Measurements from ENCODE around the gene NFYC.

Gene NFYC

DNA sequence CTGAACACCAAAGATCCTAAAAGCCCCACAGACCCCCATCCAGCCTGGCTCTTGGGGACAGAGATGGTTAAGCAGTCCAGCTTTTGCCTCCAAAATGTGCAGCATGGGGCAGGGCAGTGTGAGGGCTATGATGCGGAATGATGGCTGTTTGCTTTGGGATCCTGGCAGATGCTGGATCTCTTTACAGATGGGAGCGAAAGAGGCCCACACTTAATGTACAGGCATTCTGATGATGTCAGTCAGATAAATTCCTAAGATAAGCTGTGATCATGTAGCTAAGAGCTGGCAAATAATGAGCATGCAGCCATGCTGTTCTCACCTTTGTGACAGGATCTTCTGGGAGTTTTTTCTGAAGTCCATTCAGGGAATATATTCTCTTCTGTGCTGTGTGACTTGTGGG, 74.5 kb downstream of the NFYC start:
- no peak overlapping the region for H3K9ac ChIP-seq (ENCODE audit: low read length in 5 of 5)
- no peak overlapping the region for H3K27ac ChIP-seq (ENCODE audit: low read depth, low read length)
- H3K36me3 ChIP-seq (ENCODE audit: control insufficient read depth in 5 of 5, insufficient read depth in 5 of 5, low read length in 5 of 5), result peaks cover 15 to 90% (median 86%) of the 10 kb centered on the region in 5 donors
- no peak overlapping the region for H3K4me3 ChIP-seq (ENCODE audit: low read depth in 1 of 5, low read length in 5 of 5)
- H3K4me1 ChIP-seq (ENCODE audit: control insufficient read depth in 5 of 5, insufficient read depth in 5 of 5, low read length in 5 of 5), result peaks cover 3 to 11% (median 8%) of the 10 kb centered on the region in 5 donors
- H3K9me3 ChIP-seq (ENCODE audit: control insufficient read depth in 5 of 5, low read length in 5 of 5), result no peaks in the 10 kb centered on the region
- H3K27me3 ChIP-seq (ENCODE audit: control insufficient read depth in 5 of 5, insufficient read depth in 4 of 5, low read length in 5 of 5), result no peaks in the 10 kb centered on the region

DNA sequence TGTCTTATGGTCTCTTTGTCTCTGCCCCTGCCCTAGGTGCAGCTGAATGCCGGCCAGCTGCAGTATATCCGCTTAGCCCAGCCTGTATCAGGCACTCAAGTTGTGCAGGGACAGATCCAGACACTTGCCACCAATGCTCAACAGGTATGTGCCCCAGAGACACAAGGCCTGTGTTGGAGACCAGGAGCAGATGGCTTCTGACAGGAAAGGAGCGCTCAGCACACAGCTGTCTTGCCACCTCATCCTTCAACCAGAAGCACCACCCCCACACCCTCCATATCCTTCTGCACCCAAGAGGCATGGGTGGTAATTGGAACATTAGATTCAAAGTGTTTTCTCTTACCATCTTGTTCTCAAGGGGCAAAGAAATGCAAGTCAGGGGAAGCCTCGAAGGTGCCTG, 75.1 kb downstream of the NFYC start:
- Histone ChIP-seq H3K4me1 (ENCODE audit: control insufficient read depth in 5 of 5, insufficient read depth in 5 of 5, low read length in 5 of 5) (peaks cover 3 to 11% (median 8%) of the 10 kb centered on the region in 5 donors), H3K9ac (ENCODE audit: low read length in 5 of 5) (no peak overlapping the region), H3K9me3 (ENCODE audit: control insufficient read depth in 5 of 5, low read length in 5 of 5) (no peaks in the 10 kb centered on the region), H3K27me3 (ENCODE audit: control insufficient read depth in 5 of 5, insufficient read depth in 4 of 5, low read length in 5 of 5) (no peaks in the 10 kb centered on the region), H3K36me3 (ENCODE audit: control insufficient read depth in 5 of 5, insufficient read depth in 5 of 5, low read length in 5 of 5) (peaks cover 15 to 93% (median 88%) of the 10 kb centered on the region in 5 donors), H3K4me3 (ENCODE audit: low read depth in 1 of 5, low read length in 5 of 5) (no peak overlapping the region), H3K27ac (ENCODE audit: low read depth, low read length) (no peak overlapping the region)

DNA sequence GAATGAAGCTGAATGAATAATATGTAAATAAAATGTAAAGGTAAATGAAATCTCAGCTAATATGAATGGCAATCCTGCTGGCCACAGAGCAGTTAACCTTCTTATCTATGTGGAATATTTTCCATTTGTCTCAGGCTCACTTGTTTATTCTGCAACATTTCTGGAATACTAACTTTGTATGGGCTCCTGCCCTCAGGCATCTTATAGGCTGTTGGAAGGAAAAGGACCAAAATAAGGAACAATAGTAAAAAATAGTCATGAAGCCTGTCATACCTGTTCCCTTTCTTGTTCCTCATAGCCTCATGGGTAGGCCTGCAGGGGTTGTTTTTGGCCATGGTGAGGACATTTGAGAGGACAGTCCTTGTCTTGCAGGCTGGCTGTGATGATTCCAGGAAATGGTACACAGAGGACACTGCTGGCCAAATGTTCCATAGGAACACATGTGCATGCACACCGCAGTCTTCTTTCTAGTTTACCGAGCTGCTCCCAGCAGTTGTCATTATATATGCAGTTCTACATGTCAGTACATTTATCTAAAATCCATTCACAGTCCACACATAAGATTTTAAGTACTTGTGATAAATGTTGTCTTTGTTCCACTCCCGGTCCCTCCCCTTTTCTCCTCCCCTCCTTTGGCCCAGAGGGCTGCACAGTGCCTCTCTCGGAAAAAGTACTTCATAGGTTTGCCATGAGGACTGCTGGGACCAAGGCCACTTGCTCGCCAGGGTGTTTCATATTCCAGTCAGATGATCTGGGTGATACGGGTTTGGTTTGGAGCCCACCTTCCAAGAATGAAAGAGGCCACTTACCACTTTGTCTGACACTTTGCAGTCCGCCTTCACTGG, 76.9 kb downstream of the NFYC start:
- H3K4me1 ChIP-seq (ENCODE audit: control insufficient read depth in 5 of 5, insufficient read depth in 5 of 5, low read length in 5 of 5), result peaks cover 3 to 17% (median 11%) of the 10 kb centered on the region in 5 donors
- H3K9me3 ChIP-seq (ENCODE audit: control insufficient read depth in 5 of 5, low read length in 5 of 5), result no peaks in the 10 kb centered on the region
- H3K36me3 ChIP-seq (ENCODE audit: control insufficient read depth in 5 of 5, insufficient read depth in 5 of 5, low read length in 5 of 5), result peaks cover 15 to 89% (median 83%) of the 10 kb centered on the region in 5 donors
- no peak overlapping the region for H3K27ac ChIP-seq (ENCODE audit: low read depth, low read length)
- H3K4me3 ChIP-seq (ENCODE audit: low read depth in 1 of 5, low read length in 5 of 5), result no peak overlapping the region
- H3K27me3 ChIP-seq (ENCODE audit: control insufficient read depth in 5 of 5, insufficient read depth in 4 of 5, low read length in 5 of 5), result no peaks in the 10 kb centered on the region
- no peak overlapping the region for H3K9ac ChIP-seq (ENCODE audit: low read length in 5 of 5)

DNA sequence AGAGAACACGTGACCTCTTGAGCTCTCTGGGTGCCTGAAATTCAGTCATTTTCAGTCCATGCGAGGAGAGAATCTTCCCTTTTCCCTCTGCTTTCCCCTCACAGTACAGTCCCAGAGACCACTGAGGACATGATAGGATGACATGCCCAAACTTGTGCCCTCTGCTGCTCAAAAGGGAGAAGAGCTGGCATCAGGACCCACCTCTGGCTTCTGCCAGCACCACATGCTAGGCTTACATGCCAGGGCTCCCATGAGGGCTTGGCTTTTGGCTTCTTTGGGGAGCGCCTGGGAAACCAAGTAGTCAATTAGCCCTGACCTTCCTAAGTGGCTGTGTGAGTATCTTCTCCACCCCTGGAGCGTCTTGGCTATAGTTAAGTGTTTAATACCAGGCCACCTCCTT, 78.3 kb downstream of the NFYC start:
- H3K4me3 ChIP-seq (ENCODE audit: low read depth in 1 of 5, low read length in 5 of 5), result no peak overlapping the region
- no peaks in the 10 kb centered on the region for H3K27me3 ChIP-seq (ENCODE audit: control insufficient read depth in 5 of 5, insufficient read depth in 4 of 5, low read length in 5 of 5)
- H3K27ac ChIP-seq (ENCODE audit: low read depth, low read length), result no peak overlapping the region
- H3K36me3 ChIP-seq (ENCODE audit: control insufficient read depth in 5 of 5, insufficient read depth in 5 of 5, low read length in 5 of 5), result peaks cover 5 to 78% (median 70%) of the 10 kb centered on the region in 5 donors
- peaks cover 3 to 17% (median 11%) of the 10 kb centered on the region in 5 donors for H3K4me1 ChIP-seq (ENCODE audit: control insufficient read depth in 5 of 5, insufficient read depth in 5 of 5, low read length in 5 of 5)
- no peak overlapping the region for H3K9ac ChIP-seq (ENCODE audit: low read length in 5 of 5)
- H3K9me3 ChIP-seq (ENCODE audit: control insufficient read depth in 5 of 5, low read length in 5 of 5), result no peaks in the 10 kb centered on the region

DNA sequence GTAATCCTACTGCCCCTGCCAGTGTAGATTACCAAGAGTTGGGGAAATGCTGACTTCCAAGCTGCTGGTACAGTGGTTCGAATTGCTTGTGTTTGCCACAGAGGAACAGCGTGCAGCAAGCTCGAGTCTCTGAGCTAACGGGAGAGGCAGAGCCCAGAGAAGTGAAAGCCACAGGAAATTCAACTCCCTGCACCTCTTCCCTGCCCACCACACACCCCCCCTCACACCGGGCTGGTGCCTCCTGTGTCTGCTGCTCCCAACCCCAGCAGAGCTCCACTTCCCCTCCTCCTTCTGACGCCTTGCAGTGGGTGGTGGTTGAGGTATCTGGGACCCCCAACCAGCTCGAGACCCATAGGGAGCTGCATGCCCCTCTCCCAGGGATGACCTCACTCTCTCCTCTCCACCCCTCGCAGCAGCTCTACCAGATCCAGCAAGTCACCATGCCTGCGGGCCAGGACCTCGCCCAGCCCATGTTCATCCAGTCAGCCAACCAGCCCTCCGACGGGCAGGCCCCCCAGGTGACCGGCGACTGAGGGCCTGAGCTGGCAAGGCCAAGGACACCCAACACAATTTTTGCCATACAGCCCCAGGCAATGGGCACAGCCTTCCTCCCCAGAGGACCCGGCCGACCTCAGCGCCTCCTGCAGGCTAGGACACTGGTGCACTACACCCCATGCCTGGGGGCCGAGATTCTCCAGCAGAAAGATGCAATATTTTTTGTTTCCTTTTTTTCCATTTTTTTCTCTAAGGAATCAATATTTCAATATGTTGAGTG, 79.0 kb downstream of the NFYC start:
- Histone ChIP-seq H3K4me3 (ENCODE audit: low read depth in 1 of 5, low read length in 5 of 5) (no peak overlapping the region), H3K27ac (ENCODE audit: low read depth, low read length) (no peak overlapping the region), H3K9me3 (ENCODE audit: control insufficient read depth in 5 of 5, low read length in 5 of 5) (no peaks in the 10 kb centered on the region), H3K9ac (ENCODE audit: low read length in 5 of 5) (no peak overlapping the region), H3K4me1 (ENCODE audit: control insufficient read depth in 5 of 5, insufficient read depth in 5 of 5, low read length in 5 of 5) (peaks cover 3 to 17% (median 11%) of the 10 kb centered on the region in 5 donors), H3K36me3 (ENCODE audit: control insufficient read depth in 5 of 5, insufficient read depth in 5 of 5, low read length in 5 of 5) (peaks cover 5 to 71% (median 63%) of the 10 kb centered on the region in 5 donors), H3K27me3 (ENCODE audit: control insufficient read depth in 5 of 5, insufficient read depth in 4 of 5, low read length in 5 of 5) (no peaks in the 10 kb centered on the region)

DNA sequence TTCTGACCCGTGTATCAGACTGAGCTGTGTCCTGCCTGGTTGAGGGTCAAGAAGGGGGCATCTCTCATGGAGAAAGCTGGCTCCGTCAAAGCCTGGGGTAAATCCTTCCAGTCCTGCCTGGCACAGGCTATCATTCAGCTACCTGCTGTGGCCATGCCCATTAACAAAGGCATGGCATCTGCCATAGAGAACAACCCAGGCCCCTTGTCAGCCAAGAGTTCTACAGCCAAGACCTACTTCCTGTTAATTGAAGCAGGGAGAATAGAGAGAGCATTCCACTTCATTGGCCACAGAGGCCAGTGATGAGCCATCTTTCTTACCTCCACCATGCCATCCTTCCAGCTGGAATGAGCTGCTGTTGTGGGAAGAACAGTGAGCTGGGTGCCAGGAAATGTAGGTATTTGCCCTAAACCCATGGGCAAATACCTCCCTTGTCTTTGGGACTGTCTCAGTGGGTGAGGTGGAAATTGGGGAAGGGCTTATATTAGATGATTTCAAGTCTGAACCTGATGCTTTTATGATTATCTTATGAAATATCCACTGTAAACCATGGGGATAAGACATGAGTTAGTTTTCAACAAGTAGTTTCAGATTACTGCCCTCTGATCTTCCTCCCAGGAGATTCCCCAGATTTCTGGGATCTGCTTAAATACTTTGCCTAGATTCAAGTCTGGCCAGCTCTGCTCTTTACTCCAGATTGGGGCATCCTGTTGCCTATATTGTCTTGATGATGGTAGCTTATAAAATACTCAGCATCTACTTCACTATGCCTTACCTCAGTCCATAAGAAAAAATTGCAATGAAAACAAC, 80.8 kb downstream of the NFYC start:
- H3K4me3 ChIP-seq (ENCODE audit: low read depth in 1 of 5, low read length in 5 of 5), result no peak overlapping the region
- H3K27ac ChIP-seq (ENCODE audit: low read depth, low read length), result no peak overlapping the region
- peaks cover 0 to 5% (median 0%) of the 10 kb centered on the region in 5 donors for H3K9me3 ChIP-seq (ENCODE audit: control insufficient read depth in 5 of 5, low read length in 5 of 5)
- H3K9ac ChIP-seq (ENCODE audit: low read length in 5 of 5), result no peak overlapping the region
- peaks cover 3 to 17% (median 11%) of the 10 kb centered on the region in 5 donors for H3K4me1 ChIP-seq (ENCODE audit: control insufficient read depth in 5 of 5, insufficient read depth in 5 of 5, low read length in 5 of 5)
- no peaks in the 10 kb centered on the region for H3K27me3 ChIP-seq (ENCODE audit: control insufficient read depth in 5 of 5, insufficient read depth in 4 of 5, low read length in 5 of 5)
- H3K36me3 ChIP-seq (ENCODE audit: control insufficient read depth in 5 of 5, insufficient read depth in 5 of 5, low read length in 5 of 5), result peaks cover 5 to 58% (median 44%) of the 10 kb centered on the region in 5 donors

DNA sequence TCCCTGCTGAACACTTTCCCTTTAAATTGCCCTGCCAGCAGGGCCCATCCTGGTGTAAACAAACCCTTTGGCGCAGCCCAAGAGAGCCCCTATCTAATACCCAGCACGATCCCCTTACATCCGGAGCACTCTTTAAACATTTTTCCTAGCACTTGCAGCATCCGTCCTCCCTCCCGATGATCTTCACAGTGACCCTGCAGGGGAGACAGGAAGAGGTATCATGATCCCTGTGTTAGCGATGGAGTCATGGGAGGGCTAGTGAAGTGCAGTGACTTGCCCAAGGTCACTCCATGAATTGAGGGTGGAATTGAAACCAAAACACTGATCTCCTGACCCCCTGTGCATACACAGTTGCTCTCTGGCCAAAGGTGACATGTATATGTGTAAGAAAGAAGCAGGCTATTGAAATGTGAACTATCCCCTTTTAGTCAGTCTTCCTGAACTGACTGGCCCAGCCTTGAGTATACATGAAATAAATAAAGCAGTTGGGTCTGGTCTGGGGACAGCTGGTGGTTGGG, 82.3 kb downstream of the NFYC start:
- Histone ChIP-seq H3K4me1 (ENCODE audit: control insufficient read depth in 5 of 5, insufficient read depth in 5 of 5, low read length in 5 of 5) (peaks cover 3 to 17% (median 11%) of the 10 kb centered on the region in 5 donors), H3K9ac (ENCODE audit: low read length in 5 of 5) (no peak overlapping the region), H3K4me3 (ENCODE audit: low read depth in 1 of 5, low read length in 5 of 5) (no peak overlapping the region), H3K27me3 (ENCODE audit: control insufficient read depth in 5 of 5, insufficient read depth in 4 of 5, low read length in 5 of 5) (no peaks in the 10 kb centered on the region), H3K9me3 (ENCODE audit: control insufficient read depth in 5 of 5, low read length in 5 of 5) (peaks cover 0 to 5% (median 0%) of the 10 kb centered on the region in 5 donors), H3K27ac (ENCODE audit: low read depth, low read length) (no peak overlapping the region), H3K36me3 (ENCODE audit: control insufficient read depth in 5 of 5, insufficient read depth in 5 of 5, low read length in 5 of 5) (peaks cover 0 to 49% (median 32%) of the 10 kb centered on the region in 5 donors)

DNA sequence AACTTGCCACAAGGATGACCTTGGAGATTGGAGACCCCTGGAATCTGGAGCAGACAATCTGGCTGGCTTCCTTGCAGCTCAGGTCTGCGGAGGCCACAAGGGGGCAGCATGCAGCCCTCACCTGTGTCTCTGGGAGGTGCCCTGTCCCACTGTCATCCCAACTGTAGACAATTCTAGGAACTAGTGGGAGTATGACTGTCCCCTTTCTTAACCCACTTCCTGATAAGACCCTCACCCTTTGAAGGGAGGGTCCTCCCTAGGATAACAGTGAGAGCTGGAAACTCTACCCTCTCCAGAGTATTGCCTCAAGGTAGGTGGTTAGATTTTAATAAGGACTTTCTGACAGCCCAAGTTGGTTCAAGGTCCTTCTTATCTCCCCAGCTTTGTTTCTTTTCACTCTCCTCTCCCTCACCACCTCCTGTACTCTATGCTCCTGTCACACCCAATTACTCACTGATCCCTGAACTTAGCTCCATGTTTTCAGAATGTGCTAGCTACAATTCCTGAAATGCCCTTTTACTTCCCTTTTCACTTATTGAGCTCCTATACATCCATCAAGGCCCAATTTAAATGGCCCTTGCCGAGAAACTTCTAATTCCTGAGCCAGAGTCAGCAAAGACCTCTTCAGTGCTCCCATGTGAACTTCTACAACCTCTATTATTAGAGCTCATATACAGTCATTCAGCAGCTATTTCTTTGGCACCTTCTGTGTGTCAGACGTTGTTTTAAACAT, 82.9 kb downstream of the NFYC start:
- Histone ChIP-seq H3K9me3 (ENCODE audit: control insufficient read depth in 5 of 5, low read length in 5 of 5) (peaks cover 0 to 5% (median 0%) of the 10 kb centered on the region in 5 donors), H3K27ac (ENCODE audit: low read depth, low read length) (no peak overlapping the region), H3K4me3 (ENCODE audit: low read depth in 1 of 5, low read length in 5 of 5) (no peak overlapping the region), H3K27me3 (ENCODE audit: control insufficient read depth in 5 of 5, insufficient read depth in 4 of 5, low read length in 5 of 5) (no peaks in the 10 kb centered on the region), H3K36me3 (ENCODE audit: control insufficient read depth in 5 of 5, insufficient read depth in 5 of 5, low read length in 5 of 5) (peaks cover 0 to 43% (median 25%) of the 10 kb centered on the region in 5 donors), H3K4me1 (ENCODE audit: control insufficient read depth in 5 of 5, insufficient read depth in 5 of 5, low read length in 5 of 5) (peaks cover 3 to 17% (median 11%) of the 10 kb centered on the region in 5 donors), H3K9ac (ENCODE audit: low read length in 5 of 5) (no peak overlapping the region)

Data from subcutaneous abdominal adipose tissue (tissue), 5 donors.